ENCODE data around the gene PDC. TPM values are rescaled to one million over a fixed set of nuclear protein-coding genes. Genes with fewer than 3 reads are reported as not detected.

PDC gene
- total RNA-seq, 2 donors from 2014 or later, result not detected

- Mint-ChIP-seq H3K36me3 (ENCODE audit: low read depth) (peaks cover 16% of the 10 kb centered on the region), H3K4me3 (no peak overlapping the region), H3K27me3 (ENCODE audit: insufficient read depth) (no peaks in the 10 kb centered on the region), H3K4me1 (no peaks in the 10 kb centered on the region), H3K9me3 (no peaks in the 10 kb centered on the region), H3K27ac (peak overlapping the region; percentile 18)
- no peak overlapping the region for H3K4me3 ChIP-seq (ENCODE audit: low read length)
- peaks cover 34% of the 10 kb centered on the region for H3K36me3 ChIP-seq (ENCODE audit: control insufficient read depth, insufficient read depth, low read length)
- DNase-seq, result no peak
- H3K9me3 ChIP-seq (ENCODE audit: control insufficient read depth, low read length), result no peaks in the 10 kb centered on the region
- no peak overlapping the region for H3K27ac ChIP-seq (ENCODE audit: low read depth, low read length)
- TF ChIP-seq CTCF (conservative IDR thresholded peaks at IDR 0.05), result no peak
- no peaks in the 10 kb centered on the region for H3K4me1 ChIP-seq (ENCODE audit: control insufficient read depth, insufficient read depth, low read length)
- H3K9ac ChIP-seq (ENCODE audit: extremely low read depth, low read length, poor library complexity, severe bottlenecking), result no peak overlapping the region
- 91% methylated on average over 1 of the region's 1 CpG; no CpG with 5 or more reads in 1 of the 2 experiments for WGBS, 2 experiments (ENCODE audit: insufficient coverage in 1 of 2, insufficient read length in 1 of 2)
- H3K27me3 ChIP-seq (ENCODE audit: control insufficient read depth, insufficient read depth, low read length, poor library complexity, severe bottlenecking), result no peaks in the 10 kb centered on the region
Measured at GRCh38 chr1:186420923-186421322, 40.0 kb downstream of the PDC start.

- no peaks in the 10 kb centered on the region for H3K4me1 Mint-ChIP-seq
- no peak for TF ChIP-seq CTCF (conservative IDR thresholded peaks at IDR 0.05)
- H3K27ac ChIP-seq (ENCODE audit: low read depth, low read length), result no peak overlapping the region
- H3K27me3 Mint-ChIP-seq (ENCODE audit: insufficient read depth), result no peaks in the 10 kb centered on the region
- no peaks in the 10 kb centered on the region for H3K9me3 Mint-ChIP-seq
- no peak overlapping the region for H3K4me3 ChIP-seq (ENCODE audit: low read length)
- peaks cover 21% of the 10 kb centered on the region for H3K36me3 Mint-ChIP-seq (ENCODE audit: low read depth)
- H3K9ac ChIP-seq (ENCODE audit: extremely low read depth, low read length, poor library complexity, severe bottlenecking), result no peak overlapping the region
- no peaks in the 10 kb centered on the region for H3K9me3 ChIP-seq (ENCODE audit: control insufficient read depth, low read length)
- no peaks in the 10 kb centered on the region for H3K27me3 ChIP-seq (ENCODE audit: control insufficient read depth, insufficient read depth, low read length, poor library complexity, severe bottlenecking)
- peaks cover 40% of the 10 kb centered on the region for H3K36me3 ChIP-seq (ENCODE audit: control insufficient read depth, insufficient read depth, low read length)
- peak overlapping the region; percentile 18 for H3K27ac Mint-ChIP-seq
- DNase-seq, result no peak
- no peak overlapping the region for H3K4me3 Mint-ChIP-seq
- H3K4me1 ChIP-seq (ENCODE audit: control insufficient read depth, insufficient read depth, low read length), result no peaks in the 10 kb centered on the region
Measured at GRCh38 chr1:186420311-186420710, 40.6 kb downstream of the PDC start.

- Histone ChIP-seq H3K4me1 (ENCODE audit: control insufficient read depth, insufficient read depth, low read length) (no peaks in the 10 kb centered on the region), H3K9ac (ENCODE audit: extremely low read depth, low read length, poor library complexity, severe bottlenecking) (no peak overlapping the region), H3K9me3 (ENCODE audit: control insufficient read depth, low read length) (no peaks in the 10 kb centered on the region), H3K27ac (ENCODE audit: low read depth, low read length) (no peak overlapping the region), H3K27me3 (ENCODE audit: control insufficient read depth, insufficient read depth, low read length, poor library complexity, severe bottlenecking) (no peaks in the 10 kb centered on the region), H3K36me3 (ENCODE audit: control insufficient read depth, insufficient read depth, low read length) (peaks cover 45% of the 10 kb centered on the region), H3K4me3 (ENCODE audit: low read length) (no peak overlapping the region)
- Mint-ChIP-seq H3K4me3 (no peak overlapping the region), H3K4me1 (no peaks in the 10 kb centered on the region), H3K9me3 (no peaks in the 10 kb centered on the region), H3K27ac (no peak overlapping the region), H3K36me3 (ENCODE audit: low read depth) (peaks cover 24% of the 10 kb centered on the region), H3K27me3 (ENCODE audit: insufficient read depth) (no peaks in the 10 kb centered on the region)
- 96 to 100% methylated on average over 1 to 4 of the region's 4 CpGs for WGBS, 2 experiments (ENCODE audit: insufficient coverage in 1 of 2, insufficient read length in 1 of 2)
- TF ChIP-seq CTCF (conservative IDR thresholded peaks at IDR 0.05), result no peak
- DNase-seq, result no peak
Measured at GRCh38 chr1:186418503-186418902, 42.4 kb downstream of the PDC start.
